Left ventricle myocardium inferior (tissue), 1 donor: ENCODE data around the gene SPHK1. TPM values are rescaled to one million over a fixed set of nuclear protein-coding genes. Genes with fewer than 3 reads are reported as not detected.

Experiments used
- DNase-seq: peaks from one replicate; pipeline ENCODE4 v3.0.0-alpha.2; 2020
- H3K27ac ChIP-seq: fragments of 200-600 bp; replicated peaks from 2 replicates; pipeline ENCODE4 v1.8.0; 2021
- H3K27me3 ChIP-seq: fragments of 200-600 bp; 2 replicates; pipeline ENCODE4 v1.8.0; 2021; ENCODE audit warnings: low read depth
- H3K36me3 ChIP-seq: fragments of 200-600 bp; 2 replicates; pipeline ENCODE4 v1.8.0; 2021
- H3K4me1 ChIP-seq: fragments of 200-600 bp; 2 replicates; pipeline ENCODE4 v1.8.0; 2021
- H3K4me3 ChIP-seq: fragments of 200-600 bp; 2 replicates; pipeline ENCODE4 v1.8.0; 2021; ENCODE audit warnings: mild to moderate bottlenecking, moderate library complexity
- H3K9me3 ChIP-seq: fragments of 200-600 bp; replicated peaks from 2 replicates; pipeline ENCODE4 v1.8.0; 2021
- intact Hi-C: fragments of 100-400 bp; cut with micrococcal nuclease; formaldehyde crosslinking; loops from one replicate; pipeline ENCODE4 v1.11.0; 2022
- total RNA-seq: library from RNA; stranded (reverse); fragmentation: NEBNext Ultra II Directional; extraction: Animal tissue kit (Norgen Biotek cat#: 25700); gene quantifications from one replicate; pipeline ENCODE4 v1.2.1, GENCODE V29; 2021
- TF ChIP-seq, protein P1 (sequence below): fragments of 200-600 bp; IDR thresholded peaks from 2 replicates; pipeline ENCODE4 v1.8.0; 2021; ENCODE audit warnings: antibody characterized with exemption, mild to moderate bottlenecking, borderline replicate concordance
- donor health status: DM: no; HTN: yes; CAD: no; lungs with severe emphysema.

Gene SPHK1
- total RNA-seq, 1 donor from 2014 or later, result 2.3 TPM

DNA sequence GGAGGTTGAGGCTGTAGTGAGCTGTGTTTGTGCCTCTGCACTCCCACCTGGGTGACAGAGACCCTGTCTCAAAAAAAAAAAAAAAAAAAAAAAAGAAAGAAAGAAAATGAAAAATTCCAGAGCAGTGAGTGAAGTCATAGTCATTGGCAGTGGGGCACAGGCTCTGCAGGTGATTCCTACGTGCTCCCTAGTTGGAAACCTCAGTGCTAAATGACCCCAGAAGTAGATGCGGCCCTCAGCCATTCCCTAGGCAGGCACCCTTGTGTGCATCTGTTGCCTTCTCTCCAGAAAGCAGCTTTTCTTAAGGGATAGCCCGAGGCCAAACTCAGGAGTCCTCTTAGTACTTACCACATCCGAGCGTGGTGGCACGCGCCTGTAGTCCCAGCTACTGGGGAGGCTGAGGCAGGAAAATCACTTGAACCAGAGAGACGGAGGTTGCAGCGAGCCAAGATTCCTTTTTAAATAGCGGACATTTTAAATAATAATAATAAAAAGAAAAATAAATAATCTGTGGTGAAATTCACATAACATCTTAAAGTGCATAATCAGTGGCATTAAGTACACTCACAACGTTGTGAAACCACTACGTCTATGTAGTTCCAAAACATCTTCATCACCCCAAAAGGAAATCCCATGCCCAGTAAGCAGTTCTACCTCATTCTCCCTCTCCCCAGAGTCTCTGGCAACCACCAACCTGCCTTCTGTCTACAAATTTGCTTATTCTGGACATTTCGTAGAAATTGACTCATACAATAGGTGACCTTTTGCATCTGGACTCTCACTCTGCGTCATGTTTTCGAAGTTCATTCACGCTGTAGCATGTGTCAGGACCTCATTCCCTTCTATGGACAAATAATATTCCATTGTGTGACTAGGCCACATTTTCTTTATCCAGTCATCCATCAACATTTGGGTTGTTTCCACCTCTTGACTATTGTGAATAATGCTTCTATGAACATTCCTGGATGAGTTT, 12.5 kb upstream of the SPHK1 start:
- Histone ChIP-seq H3K4me1 (peaks cover 40% of the 10 kb centered on the region), H3K27ac (no peak overlapping the region), H3K36me3 (no peaks in the 10 kb centered on the region), H3K27me3 (no peaks in the 10 kb centered on the region), H3K4me3 (no peak overlapping the region), H3K9me3 (no peaks in the 10 kb centered on the region)
- TF ChIP-seq, protein P1, sequence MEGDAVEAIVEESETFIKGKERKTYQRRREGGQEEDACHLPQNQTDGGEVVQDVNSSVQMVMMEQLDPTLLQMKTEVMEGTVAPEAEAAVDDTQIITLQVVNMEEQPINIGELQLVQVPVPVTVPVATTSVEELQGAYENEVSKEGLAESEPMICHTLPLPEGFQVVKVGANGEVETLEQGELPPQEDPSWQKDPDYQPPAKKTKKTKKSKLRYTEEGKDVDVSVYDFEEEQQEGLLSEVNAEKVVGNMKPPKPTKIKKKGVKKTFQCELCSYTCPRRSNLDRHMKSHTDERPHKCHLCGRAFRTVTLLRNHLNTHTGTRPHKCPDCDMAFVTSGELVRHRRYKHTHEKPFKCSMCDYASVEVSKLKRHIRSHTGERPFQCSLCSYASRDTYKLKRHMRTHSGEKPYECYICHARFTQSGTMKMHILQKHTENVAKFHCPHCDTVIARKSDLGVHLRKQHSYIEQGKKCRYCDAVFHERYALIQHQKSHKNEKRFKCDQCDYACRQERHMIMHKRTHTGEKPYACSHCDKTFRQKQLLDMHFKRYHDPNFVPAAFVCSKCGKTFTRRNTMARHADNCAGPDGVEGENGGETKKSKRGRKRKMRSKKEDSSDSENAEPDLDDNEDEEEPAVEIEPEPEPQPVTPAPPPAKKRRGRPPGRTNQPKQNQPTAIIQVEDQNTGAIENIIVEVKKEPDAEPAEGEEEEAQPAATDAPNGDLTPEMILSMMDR, result no peak
- intact Hi-C loops, result no loop called here
- DNase-seq, result no peak

DNA sequence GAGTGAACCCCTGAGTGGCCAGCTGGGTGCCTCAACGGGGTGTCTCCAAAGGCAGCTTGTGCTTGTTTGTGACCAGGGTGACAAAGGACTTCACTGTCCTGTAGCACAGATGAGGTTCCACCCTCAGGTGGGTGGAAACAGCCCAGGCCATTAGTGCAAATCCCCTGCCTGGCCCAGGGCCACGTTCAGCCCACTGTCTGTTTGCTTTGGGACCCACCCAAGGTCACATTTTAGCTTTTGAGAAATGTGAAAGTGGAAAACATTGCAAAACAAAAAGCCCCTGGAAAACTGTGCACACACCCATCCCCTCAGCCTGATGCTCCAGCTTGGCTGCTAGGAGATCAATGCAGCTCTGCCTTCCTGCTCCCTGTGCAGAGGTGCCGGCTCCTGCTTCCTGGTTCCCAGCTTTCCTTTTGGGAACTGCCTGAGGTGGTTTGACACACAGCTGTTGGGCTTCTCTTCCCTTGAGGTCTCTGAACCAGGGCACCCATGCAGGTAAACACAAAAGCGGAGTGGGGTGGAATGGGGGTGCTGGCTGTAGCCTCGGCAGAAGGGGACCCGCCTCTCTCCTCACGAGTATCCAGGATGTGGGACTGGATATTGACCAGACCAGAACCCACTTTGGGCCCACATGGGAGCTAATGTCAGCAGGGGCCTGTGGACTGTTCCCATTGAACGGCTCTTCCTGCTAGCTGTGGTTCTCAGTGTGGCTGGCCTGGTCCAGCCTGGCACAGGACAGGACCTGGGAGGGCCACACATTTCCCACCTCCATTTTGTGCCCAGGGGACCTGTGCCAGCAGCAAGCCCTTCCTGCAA, 7.9 kb upstream of the SPHK1 start:
- intact Hi-C loops, result no loop called here
- Histone ChIP-seq H3K27me3 (no peaks in the 10 kb centered on the region), H3K36me3 (no peaks in the 10 kb centered on the region), H3K27ac (peak overlapping the region; percentile 60), H3K9me3 (no peaks in the 10 kb centered on the region), H3K4me1 (peaks cover 24% of the 10 kb centered on the region), H3K4me3 (no peak overlapping the region)
- no peak for DNase-seq
- TF ChIP-seq, protein P1, result no peak

DNA sequence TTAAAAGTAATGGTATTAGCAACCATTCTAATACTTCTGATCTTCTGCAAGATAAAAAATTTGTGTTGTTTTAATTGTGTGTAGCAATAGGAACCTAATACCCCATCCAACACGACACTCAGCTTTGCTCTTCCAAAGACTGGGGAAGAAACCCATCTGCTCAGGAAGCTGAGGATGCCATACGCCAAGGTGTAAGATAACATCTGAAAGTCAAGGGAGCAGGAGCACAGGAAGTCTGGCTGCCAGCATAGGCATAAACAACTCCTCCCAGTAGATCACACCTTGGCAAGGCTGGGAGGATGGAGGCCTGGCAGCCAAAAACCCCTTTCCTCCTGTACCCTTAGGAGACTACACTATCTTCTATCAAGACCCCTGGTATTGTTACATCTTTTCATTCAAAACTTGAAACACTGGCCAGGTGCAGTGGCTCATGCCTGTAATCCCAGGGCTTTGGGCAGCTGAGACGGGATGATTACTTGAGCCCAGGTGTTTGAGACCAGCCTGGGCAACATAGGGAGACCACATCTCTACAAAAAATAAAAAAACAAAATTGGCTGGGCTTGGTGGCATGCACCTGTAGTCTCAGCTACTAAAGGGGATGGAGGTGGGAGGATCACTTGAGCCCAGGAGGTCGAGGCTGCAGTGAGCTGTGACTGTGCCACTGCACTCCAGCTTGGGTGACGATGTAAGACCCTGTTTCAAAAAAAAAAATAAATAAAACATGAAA, 5.7 kb upstream of the SPHK1 start:
- Histone ChIP-seq H3K4me3 (no peak overlapping the region), H3K27ac (no peak overlapping the region), H3K9me3 (no peaks in the 10 kb centered on the region), H3K27me3 (no peaks in the 10 kb centered on the region), H3K4me1 (peaks cover 38% of the 10 kb centered on the region), H3K36me3 (no peaks in the 10 kb centered on the region)
- no peak for DNase-seq
- TF ChIP-seq, protein P1, result no peak
- intact Hi-C loops, result no loop called here

DNA sequence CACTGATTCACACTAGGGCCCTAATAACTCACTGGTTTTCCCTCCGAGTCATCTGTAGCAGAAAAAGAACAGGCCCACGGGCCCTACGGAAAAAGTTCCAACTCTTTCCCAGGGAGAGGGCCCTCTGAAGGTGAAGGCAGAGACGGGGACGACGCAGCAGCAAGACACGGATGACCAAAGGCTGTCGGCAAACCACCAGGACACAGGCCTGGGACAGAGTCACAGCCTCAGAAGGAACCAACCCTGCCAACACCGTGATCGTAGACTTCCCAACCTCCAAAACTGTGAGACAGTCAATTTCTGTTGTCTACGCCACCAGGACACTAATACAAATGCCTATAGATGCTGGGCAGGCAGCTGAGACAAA, 5.2 kb upstream of the SPHK1 start:
- H3K27me3 ChIP-seq, result no peaks in the 10 kb centered on the region
- H3K4me1 ChIP-seq, result peaks cover 42% of the 10 kb centered on the region
- DNase-seq, result no peak
- H3K27ac ChIP-seq, result no peak overlapping the region
- intact Hi-C loops, result no loop called here
- H3K36me3 ChIP-seq, result no peaks in the 10 kb centered on the region
- TF ChIP-seq, protein P1, result no peak
- H3K4me3 ChIP-seq, result no peak overlapping the region
- H3K9me3 ChIP-seq, result no peaks in the 10 kb centered on the region

DNA sequence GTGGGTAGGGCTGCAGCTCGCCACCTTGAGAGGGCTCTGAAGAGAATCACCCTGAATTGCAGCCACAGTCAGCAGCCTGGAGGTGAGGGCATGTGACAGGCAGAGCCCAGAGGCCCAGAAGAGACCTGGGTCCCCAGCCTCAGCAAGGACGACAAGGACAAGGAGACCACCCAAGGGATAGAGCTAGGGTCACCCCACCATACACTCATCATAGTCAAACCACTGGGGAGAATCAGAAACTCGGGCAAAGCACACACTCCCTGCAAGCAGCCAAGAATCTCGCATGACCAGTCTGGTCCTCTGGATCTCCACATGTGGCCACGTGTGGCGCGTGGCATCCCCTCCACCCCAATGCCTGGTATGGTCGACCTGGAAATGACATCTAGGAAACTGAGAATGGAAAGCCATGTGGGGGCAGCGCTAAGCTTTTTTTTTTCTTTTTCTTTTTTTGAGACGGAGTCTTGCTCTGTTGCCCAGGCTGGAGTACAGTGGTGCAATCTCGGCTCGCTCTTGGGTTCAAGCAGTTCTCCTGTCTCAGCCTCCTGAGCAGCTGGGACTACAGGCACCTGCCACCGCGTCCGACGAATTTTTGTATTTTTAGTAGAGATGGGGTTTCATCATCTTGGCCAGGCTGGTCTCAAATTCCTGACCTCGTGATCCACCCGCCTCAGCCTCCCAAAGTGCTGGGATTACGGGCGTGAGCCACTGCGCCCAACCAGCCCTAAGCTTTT, 4.6 kb upstream of the SPHK1 start:
- Histone ChIP-seq H3K9me3 (no peaks in the 10 kb centered on the region), H3K27ac (no peak overlapping the region), H3K4me3 (no peak overlapping the region), H3K36me3 (no peaks in the 10 kb centered on the region), H3K4me1 (peaks cover 46% of the 10 kb centered on the region), H3K27me3 (no peaks in the 10 kb centered on the region)
- DNase-seq, result no peak
- intact Hi-C loops, result no loop called here
- TF ChIP-seq, protein P1, result no peak
